Astrocyte (in vitro differentiated cells and primary cell): ENCODE data around the gene GAPVD1. TPM values are rescaled to one million over a fixed set of nuclear protein-coding genes. Genes with fewer than 3 reads are reported as not detected.
A peak's percentile ranks its signal among the peaks of the same experiment; 100 is the strongest.

Experiments
- DNase-seq: peaks from one replicate; pipeline ENCODE4 v3.0.0-alpha.2; 2010; ENCODE audit warnings: low read depth
- FAIRE-seq: peaks from 2 replicates; lab custom pipeline; 2011; peaks lifted over from hg19 to GRCh38; lab: Jason Lieb, UNC
- H2AFZ ChIP-seq: 2 replicates; pipeline ENCODE4 v1.6.0; 2012; ENCODE audit warnings: low read depth, low read length, inconsistent platforms
- H3K27ac ChIP-seq: 2 replicates; pipeline ENCODE4 v1.5.1; 2011; ENCODE audit warnings: low read depth, low read length, inconsistent platforms
- H3K27me3 ChIP-seq: 2 replicates; pipeline ENCODE4 v1.6.0; 2011; ENCODE audit warnings: low read length, inconsistent platforms; ENCODE audit not compliant: insufficient read depth
- H3K36me3 ChIP-seq: 2 replicates; pipeline ENCODE4 v1.5.1; 2011; ENCODE audit warnings: low read length, inconsistent platforms; ENCODE audit not compliant: insufficient read depth
- H3K4me1 ChIP-seq: 2 replicates; pipeline ENCODE4 v1.5.1; 2011; ENCODE audit warnings: low read length, inconsistent platforms; ENCODE audit not compliant: insufficient read depth
- H3K4me2 ChIP-seq: 2 replicates; pipeline ENCODE4 v1.6.0; 2012; ENCODE audit warnings: low read length, inconsistent platforms
- H3K4me3 ChIP-seq: 2 replicates; pipeline ENCODE4 v1.5.1; 2011; ENCODE audit warnings: low read depth, mild to moderate bottlenecking, low read length, inconsistent platforms; ENCODE audit not compliant: insufficient read depth
- H3K79me2 ChIP-seq: 2 replicates; pipeline ENCODE4 v1.6.0; 2012; ENCODE audit warnings: mild to moderate bottlenecking, low read length, inconsistent platforms; ENCODE audit not compliant: insufficient read depth
- H3K9ac ChIP-seq: 2 replicates; pipeline ENCODE4 v1.6.0; 2012; ENCODE audit warnings: mild to moderate bottlenecking, low read length, inconsistent platforms
- H3K9me3 ChIP-seq: 2 replicates; pipeline ENCODE4 v1.5.1; 2012; ENCODE audit warnings: low read depth, mild to moderate bottlenecking, low read length, inconsistent platforms; ENCODE audit not compliant: insufficient read depth
- H4K20me1 ChIP-seq: 2 replicates; pipeline ENCODE4 v1.6.0; 2012; ENCODE audit warnings: low read length, inconsistent platforms; ENCODE audit not compliant: insufficient read depth
- H3K27ac Mint-ChIP-seq: one replicate; pipeline ENCODE4 v1.8.0; 2021; ENCODE audit warnings: mild to moderate bottlenecking, mixed read lengths; ENCODE audit not compliant: unreplicated experiment
- H3K27me3 Mint-ChIP-seq: one replicate; pipeline ENCODE4 v1.8.0; 2021; ENCODE audit warnings: low read depth, mixed read lengths; ENCODE audit not compliant: unreplicated experiment
- H3K36me3 Mint-ChIP-seq: one replicate; pipeline ENCODE4 v1.8.0; 2021; ENCODE audit warnings: low read depth, mixed read lengths; ENCODE audit not compliant: unreplicated experiment
- H3K4me1 Mint-ChIP-seq: one replicate; pipeline ENCODE4 v1.8.0; 2021; ENCODE audit warnings: low read depth, mixed read lengths; ENCODE audit not compliant: unreplicated experiment
- H3K4me3 Mint-ChIP-seq: one replicate; pipeline ENCODE4 v1.8.0; 2021; ENCODE audit warnings: mild to moderate bottlenecking, moderate library complexity, mixed read lengths; ENCODE audit not compliant: unreplicated experiment
- H3K9me3 Mint-ChIP-seq: one replicate; pipeline ENCODE4 v1.8.0; 2021; ENCODE audit warnings: mild to moderate bottlenecking, mixed read lengths; ENCODE audit not compliant: unreplicated experiment
- CTCF ChIP-seq: IDR thresholded peaks from 2 replicates; pipeline ENCODE4 v1.5.1; 2011; ENCODE audit warnings: low read depth, mild to moderate bottlenecking, inconsistent platforms, low read length, moderate library complexity; ENCODE audit not compliant: insufficient read depth
- EZH2 ChIP-seq: IDR thresholded peaks from 2 replicates; pipeline ENCODE4 v1.6.1; 2012; ENCODE audit warnings: mild to moderate bottlenecking, low read length, inconsistent platforms; ENCODE audit not compliant: insufficient read depth
- total RNA-seq: library from RNA; stranded (reverse); gene quantifications from 2 replicates; pipeline ENCODE4 v1.2.1, GENCODE V29; 2021

GAPVD1 gene
- total RNA-seq, 1 donor from 2014 or later = 54.4 TPM

GRCh38 chr9:125241863-125242739 lies 19.5 kb upstream of the GAPVD1 start:
- Histone ChIP-seq H4K20me1 (peaks cover 40% of the 10 kb centered on the region), H2AFZ (peak overlapping the region; percentile 45), H3K4me1 (peaks cover 35% of the 10 kb centered on the region), H3K9me3 (no peaks in the 10 kb centered on the region), H3K36me3 (peaks cover 31% of the 10 kb centered on the region), H3K79me2 (peaks cover 51% of the 10 kb centered on the region), H3K27me3 (no peaks in the 10 kb centered on the region), H3K9ac (peak overlapping the region; percentile 96), H3K4me3 (peak overlapping the region; percentile 80), H3K27ac (peak overlapping the region; percentile 98), H3K4me2 (peak overlapping the region; percentile 95)
- Mint-ChIP-seq H3K9me3 (no peaks in the 10 kb centered on the region), H3K27me3 (no peaks in the 10 kb centered on the region), H3K4me1 (peaks cover 16% of the 10 kb centered on the region), H3K4me3 (peak overlapping the region; percentile 97), H3K36me3 (peaks cover 28% of the 10 kb centered on the region), H3K27ac (peak overlapping the region; percentile 99)
- no peak for FAIRE-seq
- TF ChIP-seq CTCF (no peak), EZH2 (no peak)
- DNase-seq = no peak

- H3K4me1 ChIP-seq = peaks cover 17% of the 10 kb centered on the region
- H2AFZ ChIP-seq = no peak overlapping the region
- H3K9ac ChIP-seq = peak overlapping the region; percentile 35
- TF ChIP-seq CTCF = no peak
- TF ChIP-seq EZH2 = no peak
- peaks cover 34% of the 10 kb centered on the region for H3K79me2 ChIP-seq
- Mint-ChIP-seq H3K27me3 (no peaks in the 10 kb centered on the region), H3K4me3 (no peak overlapping the region), H3K27ac (peak overlapping the region; percentile 99), H3K9me3 (no peaks in the 10 kb centered on the region), H3K36me3 (peaks cover 14% of the 10 kb centered on the region), H3K4me1 (peaks cover 8% of the 10 kb centered on the region)
- peak overlapping the region; percentile 60 for H3K27ac ChIP-seq
- FAIRE-seq (no peak), DNase-seq (no peak)
- H3K4me3 ChIP-seq = no peak overlapping the region
- peaks cover 14% of the 10 kb centered on the region for H3K36me3 ChIP-seq
- H3K9me3 ChIP-seq = no peaks in the 10 kb centered on the region
- no peaks in the 10 kb centered on the region for H3K27me3 ChIP-seq
- H3K4me2 ChIP-seq = peak overlapping the region; percentile 39
- peaks cover 23% of the 10 kb centered on the region for H4K20me1 ChIP-seq
Observed at GRCh38 chr9:125243792-125244260, 17.8 kb upstream of the GAPVD1 start.

- no peak overlapping the region for H3K4me3 Mint-ChIP-seq
- no peak overlapping the region for H3K27ac ChIP-seq
- no peaks in the 10 kb centered on the region for H3K9me3 Mint-ChIP-seq
- H3K36me3 ChIP-seq = no peaks in the 10 kb centered on the region
- H3K4me1 ChIP-seq = peaks cover 13% of the 10 kb centered on the region
- no peaks in the 10 kb centered on the region for H3K36me3 Mint-ChIP-seq
- H2AFZ ChIP-seq = no peak overlapping the region
- no peak for TF ChIP-seq CTCF
- TF ChIP-seq EZH2 = no peak
- no peak overlapping the region for H3K4me3 ChIP-seq
- no peak for FAIRE-seq
- DNase-seq = no peak
- H4K20me1 ChIP-seq = no peaks in the 10 kb centered on the region
- H3K27me3 Mint-ChIP-seq = no peaks in the 10 kb centered on the region
- H3K27me3 ChIP-seq = no peaks in the 10 kb centered on the region
- H3K4me1 Mint-ChIP-seq = peaks cover 6% of the 10 kb centered on the region
- peak overlapping the region; percentile 83 for H3K27ac Mint-ChIP-seq
- no peak overlapping the region for H3K9ac ChIP-seq
- peaks cover 10% of the 10 kb centered on the region for H3K79me2 ChIP-seq
- no peak overlapping the region for H3K4me2 ChIP-seq
- H3K9me3 ChIP-seq = no peaks in the 10 kb centered on the region
Observed at GRCh38 chr9:125246261-125246667, 15.4 kb upstream of the GAPVD1 start.
